DMS153 treated with DMSO at 0.1 percent for 48 hours (cell line): ENCODE measurements around the gene ARHGEF40.

ENCODE experiments used
- DNase-seq: peaks from one replicate; lab custom pipeline; 2025; ENCODE audit not compliant: unreplicated experiment; lab: John Stamatoyannopoulos, UW

The ARHGEF40 gene

DNA sequence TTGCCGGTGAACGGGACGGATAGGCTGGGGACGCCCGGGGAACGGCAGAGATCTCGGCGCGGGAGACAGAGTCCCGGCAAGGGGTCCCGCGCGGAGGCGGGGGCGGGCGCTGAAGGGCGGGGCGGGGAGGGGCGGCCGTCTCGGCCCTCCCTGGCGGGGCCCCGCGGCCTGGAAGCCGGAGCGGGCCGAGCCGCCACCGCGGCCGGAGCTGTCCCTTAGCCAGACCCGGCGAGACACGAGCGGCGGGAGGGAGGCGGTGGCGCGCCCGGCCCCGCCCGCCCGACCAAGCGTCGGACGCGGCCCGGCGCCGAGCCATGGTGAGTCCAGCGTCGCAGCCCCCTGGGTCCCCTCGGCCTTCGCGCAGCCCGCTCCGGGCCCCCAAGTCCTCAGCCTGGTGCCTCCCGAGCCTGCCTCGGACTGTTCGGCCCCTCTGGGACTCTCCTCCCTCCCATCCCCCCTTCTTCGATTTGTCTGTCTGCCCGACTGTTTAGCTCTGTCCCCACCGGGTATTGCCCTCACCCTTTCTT, at the start of gene ARHGEF40:
Gene ARHGEF40 (plus strand): TSS at position 222 of the 527 bp plus-strand sequence. CDS start 93 bp downstream, at position 315.
- peak; percentile 16 for DNase-seq

DNA sequence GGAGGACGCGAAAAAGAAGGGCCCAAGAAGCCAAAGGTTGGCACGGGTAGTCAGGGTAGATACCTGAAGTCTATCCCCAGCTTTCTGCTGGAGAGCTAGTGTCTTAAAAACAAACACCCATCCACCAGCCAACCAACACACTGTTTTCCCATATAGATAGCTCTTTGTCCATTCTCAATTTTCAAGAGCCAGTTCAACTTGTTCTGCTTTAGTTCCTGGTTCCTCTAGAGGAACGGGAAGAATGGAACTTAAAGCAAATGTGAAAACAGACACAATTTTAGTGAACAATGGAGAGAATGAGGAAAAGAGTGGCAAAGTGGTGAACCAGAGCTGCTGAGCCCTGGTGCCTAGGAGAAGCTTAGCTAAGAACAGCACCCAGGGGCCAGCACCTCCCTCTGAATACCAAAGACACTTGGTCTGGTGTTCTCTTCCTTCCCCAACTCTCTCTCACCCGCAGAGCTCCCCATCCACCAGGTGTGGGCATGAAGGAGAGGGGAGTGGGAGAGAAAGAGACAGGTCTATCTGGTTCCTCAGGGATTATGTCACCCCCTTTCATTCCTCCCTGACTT, 49.0 kb upstream of the ARHGEF40 start:
- no peak for DNase-seq

DNA sequence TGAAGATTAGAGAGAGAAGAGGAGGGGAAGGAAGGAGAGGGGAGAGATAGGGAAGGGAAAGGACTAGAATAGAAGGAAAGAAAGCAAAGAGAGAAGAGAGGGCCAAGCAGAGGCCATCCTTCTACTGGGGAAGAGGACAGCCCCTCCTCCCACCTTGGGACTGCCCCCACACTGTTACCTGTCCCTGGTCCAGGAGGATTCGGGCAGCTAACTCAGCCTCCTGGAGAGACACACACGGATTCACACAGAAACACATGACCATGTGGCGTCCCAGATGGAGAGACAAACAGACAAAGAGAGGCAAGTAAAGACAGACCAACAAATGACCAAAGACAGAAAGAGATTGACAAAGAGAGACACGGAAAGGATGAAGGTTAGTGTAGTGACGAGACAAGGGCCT, 47.4 kb upstream of the ARHGEF40 start:
- DNase-seq: no peak

DNA sequence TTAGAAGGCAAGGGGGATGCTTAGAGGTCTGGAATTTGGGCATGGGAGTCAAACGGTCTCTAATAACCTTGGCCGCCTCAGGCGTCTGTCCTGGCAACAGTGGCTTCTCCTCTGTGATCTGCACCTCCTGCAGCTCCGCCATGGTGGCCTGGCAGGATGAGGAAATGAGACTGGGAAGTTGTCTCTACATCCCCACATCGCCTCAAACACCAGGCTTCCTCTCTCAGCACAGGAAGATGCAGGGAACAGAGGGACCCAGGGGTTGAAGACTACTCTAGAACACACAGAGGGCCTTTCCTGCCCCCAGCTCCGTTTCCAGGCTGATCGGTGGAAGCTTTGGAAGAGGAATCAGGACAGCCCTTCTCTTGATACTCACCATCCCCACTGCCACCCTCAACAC, 46.9 kb upstream of the ARHGEF40 start:
- no peak for DNase-seq

DNA sequence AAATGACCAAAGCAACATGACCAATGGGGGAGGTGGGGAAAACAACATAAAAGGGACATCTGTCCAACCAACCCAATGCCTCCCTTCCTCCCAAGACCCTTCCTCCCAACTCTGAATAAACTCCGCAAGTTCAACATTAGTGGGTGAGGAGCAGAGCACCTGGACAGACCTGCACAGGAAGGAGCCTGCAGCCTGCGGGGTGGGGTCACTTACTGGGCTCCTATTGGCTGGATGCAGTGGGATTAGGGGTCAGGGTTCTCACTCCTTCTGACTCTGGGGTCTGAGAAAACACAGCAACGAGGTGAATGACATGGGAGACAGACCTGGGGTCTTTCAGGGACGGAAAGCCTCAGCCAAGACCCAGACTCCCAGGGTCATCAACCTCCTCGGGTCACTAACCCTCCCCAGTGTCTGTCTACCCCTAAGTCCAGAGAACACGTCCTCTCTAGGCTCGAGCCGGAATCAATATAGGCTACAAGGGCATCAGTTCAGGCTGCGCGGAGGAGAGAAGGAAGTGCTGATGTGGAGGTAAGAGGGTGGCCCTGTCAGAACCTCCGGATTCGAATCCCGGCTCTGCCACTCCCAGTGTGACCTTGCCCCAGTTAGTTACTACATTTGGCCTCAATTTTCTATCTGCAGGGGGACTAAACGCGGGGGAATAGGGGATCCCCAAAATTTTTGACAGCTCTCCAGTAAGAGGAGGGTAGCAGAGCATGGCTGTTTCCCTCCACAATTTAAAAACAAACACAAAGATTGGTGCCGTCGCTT, 46.1 kb upstream of the ARHGEF40 start:
- DNase-seq: no peak

DNA sequence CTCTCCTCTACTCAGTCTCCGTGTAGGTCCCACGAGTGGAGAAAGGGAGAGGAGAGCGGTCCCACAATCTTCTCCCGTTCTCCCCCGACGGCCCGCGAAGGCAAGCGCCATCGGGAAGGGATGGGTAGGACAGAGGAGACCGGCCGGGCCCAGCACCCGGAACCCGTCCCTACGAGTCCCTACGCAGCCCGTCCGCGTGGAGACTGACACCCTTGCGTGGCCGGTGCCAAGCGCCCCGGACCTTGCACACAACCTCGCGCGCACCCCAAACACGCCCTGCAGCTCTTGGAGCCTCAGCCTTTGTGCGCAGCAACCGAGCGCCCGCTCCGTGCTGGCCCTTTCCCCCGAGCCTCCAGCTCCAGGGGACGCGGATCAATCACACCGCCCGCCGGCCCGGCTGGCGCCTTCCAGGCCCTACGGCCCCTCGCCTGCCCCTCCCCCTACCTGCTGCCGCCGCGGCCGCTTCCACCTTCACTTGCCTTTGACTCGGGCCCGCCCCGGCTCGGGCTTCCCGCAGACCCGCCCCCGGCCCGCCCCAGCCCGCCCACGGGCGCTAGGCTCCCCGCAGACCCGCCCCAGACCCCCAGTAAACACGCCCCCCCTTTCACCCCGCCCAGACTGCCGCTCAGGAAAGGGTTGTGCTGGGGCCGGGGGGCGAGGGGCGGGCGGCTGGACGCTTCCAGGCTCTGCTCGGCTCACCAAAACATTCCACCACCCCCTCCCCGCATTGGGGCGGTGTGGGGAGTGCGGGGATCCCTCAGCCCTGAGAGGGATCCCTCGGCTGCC, 45.3 kb upstream of the ARHGEF40 start, which contains the start of gene NDRG2:
Gene NDRG2 (minus strand): TSS at position 477 of the 786 bp plus-strand sequence. CDS start 1,746 bp downstream, outside the sequence.
- DNase-seq: no peak

DNA sequence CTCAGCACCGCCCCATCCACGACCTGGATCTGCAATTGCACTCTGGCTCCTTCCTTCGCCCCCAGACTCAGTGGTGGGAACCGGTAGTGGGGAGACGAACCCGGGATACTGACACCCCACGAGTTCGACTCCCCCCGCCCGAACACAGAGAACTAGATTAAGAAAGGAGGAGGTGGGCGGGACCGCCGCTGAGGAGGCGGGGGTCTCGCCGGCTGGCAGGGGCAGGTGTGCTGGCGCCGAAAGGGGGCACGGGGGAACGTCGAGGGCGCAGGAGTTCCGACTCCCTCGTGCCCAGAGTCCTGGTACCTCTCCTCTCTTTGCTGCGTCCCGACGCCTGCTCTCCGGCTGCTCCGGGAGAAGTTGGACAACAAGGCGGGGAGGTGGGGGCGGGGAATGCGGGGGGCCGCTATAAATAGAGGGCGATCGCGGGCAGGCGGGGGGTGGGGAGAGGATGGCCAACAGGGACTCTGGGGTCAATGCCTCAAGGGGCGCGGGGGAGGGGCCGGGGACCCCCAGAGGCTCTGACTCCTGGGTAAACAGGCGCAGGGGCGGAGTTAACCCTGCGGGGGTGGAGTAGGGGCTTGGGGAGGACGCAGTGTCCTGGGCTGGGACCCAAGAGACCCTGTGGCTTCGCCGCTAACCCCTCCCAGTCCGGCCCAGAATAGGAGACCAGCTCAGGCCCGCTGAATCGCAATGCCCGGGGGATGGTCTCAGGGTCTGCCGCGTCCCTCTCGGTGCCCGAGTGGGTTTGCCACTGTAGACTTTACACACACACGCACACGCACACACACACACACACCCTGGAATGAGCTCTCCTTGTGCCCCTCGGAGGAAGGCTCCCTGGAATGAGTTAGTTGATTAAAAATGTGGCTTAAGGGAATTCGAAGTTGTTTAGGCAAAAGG, 44.5 kb upstream of the ARHGEF40 start:
- no peak for DNase-seq

DNA sequence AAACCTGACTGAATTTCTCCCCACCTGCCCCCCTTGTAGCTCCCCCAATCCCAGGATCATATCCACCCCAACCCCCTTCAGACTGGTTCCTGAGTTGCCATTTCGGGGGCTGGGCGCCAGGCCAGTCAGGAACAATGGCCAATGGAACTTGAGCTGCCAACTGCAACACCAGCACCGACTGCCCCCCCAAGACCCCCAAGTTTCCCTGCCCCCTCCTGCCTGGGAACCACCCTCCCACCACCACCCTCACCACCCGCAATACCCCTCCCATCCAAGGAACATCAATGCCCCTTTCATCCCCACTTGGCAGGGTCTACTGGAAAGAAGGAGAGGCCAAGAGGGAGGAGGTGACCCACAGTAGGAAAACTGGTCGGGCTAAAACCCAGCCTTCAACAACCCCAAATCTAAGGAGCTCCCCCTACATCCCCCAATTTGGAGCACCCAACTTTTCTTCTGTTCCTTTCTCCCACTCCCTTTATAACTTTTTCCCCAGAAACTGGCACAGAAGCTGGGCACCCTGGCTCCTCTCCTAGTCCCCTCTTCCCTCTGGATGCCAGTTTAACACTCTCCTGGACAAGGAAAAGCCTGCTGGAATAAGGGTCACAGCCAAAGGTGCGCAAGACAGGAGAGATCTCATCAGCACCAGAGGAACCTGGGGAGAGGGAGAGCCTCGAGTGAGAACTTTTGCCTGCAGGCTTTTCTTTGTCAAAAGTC, 43.7 kb upstream of the ARHGEF40 start:
- no peak for DNase-seq

DNA sequence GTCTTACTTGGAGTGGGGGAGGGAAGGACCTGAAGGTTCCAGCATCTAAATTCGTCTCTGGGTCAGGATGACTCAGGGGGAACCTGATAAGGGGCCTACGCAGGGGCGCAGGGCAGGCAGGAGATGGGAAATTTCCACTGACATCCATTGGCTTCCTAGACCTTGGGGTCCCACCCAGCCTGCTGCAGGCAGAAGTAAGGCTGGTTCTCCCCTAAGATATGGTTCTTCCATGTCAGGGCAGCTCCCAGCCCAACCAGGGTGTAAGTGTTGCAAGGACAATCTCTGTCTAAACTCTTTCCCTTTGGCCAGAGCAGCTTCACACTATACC, 43.2 kb upstream of the ARHGEF40 start:
- DNase-seq: no peak

DNA sequence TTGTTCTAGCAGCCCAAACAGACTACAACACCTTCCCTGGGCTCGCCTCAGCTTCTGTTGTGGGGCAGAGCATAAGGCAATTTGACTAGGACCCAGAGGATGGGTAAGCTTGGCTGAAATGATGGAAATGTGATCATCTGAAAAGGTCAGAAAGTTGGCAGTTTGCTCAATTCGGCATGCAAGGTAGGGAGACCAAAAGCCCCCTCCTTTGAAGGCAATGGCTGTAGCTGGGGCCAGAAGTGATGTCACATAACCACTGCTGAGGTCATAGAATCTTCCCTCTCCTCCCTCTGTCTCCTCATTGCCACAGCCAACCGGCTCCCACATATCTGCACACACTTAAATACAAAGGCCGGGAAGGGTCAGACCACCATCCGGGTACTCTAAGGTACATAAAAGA, 40.2 kb upstream of the ARHGEF40 start, which contains the start of gene TPPP2:
Gene TPPP2 (plus strand): TSS at position 301 of the 400 bp plus-strand sequence. CDS start 365 bp downstream, outside the sequence.
- no peak for DNase-seq

DNA sequence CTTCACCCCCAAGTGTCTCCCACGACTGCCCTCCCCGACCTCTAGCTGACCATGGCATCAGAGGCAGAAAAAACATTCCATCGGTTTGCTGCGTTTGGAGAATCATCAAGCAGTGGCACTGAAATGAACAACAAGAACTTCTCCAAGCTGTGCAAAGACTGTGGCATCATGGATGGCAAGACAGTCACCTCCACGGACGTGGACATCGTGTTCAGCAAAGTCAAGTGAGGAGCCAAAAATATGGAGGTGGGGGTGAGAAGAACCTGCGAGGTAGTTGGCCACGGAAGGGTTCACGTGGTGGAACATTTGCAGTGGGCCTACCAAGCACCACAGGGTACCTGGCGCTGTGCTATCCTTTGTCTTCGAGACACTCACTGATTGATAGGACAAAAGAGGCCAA, 39.6 kb upstream of the ARHGEF40 start:
- no peak for DNase-seq

DNA sequence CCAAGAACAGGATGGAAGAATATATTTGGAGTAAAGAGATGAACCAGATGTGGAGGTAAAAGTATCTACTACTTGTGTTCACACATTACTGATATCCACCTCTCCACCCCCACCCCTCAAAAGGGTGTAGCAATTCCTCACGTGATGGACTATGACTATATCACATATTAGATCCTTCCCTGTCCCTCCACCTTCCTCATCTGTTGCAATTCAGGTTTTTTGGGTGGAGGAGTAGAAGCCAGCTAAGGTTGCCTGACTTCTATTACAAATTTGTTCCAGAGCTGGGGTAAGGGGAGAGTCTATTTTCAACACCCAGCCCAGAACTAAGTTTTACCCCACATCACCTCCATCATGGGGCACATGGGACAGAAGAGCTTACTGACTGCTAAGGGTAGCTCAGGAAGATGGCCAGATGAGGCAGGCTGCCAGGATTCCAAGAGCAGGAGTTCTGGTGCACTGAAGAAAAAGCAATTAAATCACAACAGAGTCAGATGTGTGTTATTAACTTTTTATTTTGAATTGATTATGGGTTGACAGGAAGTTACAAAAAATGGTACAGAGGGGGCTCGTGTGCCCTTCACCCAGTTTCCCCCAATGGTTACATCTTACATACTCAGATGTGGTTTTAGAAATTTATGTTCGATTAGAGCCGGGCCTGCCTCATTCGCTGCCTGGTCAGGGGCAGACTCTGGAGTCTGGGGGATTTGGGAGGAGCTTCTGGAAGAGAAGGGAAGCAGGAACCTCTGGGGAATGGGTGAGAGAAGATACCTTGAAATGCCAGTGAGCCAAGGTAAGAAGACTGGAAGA, 37.6 kb upstream of the ARHGEF40 start:
- no peak for DNase-seq

DNA sequence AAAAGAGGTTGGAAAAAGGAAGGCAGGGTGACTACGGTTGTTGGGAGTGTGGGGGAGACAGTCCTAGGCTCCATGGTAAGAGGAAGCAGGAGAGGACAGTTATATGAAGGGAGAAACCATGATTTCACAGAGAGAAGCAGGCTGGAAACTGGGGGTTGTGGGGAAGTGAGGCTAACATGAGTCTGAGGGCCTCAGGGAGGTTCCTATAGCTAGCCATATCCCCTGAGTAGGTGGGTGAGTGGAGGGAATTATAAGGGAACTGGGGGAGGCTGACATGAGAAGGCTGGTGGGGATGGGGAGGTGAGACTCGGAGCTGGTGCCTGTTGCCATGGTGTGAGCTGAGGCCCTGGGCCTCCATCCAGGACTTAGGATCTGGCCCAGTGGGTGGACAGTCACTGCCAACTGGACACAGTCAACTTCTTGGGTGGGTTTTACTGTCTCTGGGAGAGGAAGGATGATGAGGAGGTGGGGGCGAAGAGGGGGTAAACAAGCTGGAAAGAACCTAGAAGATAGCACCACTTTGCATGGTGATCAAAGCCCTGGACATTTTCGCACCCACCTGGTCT, 36.9 kb upstream of the ARHGEF40 start:
- DNase-seq: no peak

DNA sequence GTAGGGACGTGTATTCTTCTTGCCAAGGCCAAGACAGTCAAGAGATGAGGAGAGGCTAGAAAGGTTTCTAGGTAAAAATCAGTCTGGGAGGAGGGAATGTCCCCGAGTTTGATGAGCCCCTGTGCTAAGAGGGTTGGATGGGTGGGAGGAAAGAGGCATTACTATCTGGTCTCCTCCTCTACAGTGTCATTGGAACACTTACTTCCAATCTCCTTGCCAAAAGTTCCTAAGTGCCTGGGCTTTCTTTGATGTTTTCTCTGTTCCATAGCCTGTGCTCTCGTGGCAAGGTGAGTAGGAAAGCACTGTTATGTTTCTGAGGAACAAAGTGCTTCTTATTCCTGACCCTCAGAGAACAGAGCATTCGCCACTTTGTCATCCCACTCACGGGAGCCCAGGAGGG, 35.4 kb upstream of the ARHGEF40 start, which contains the start of gene RNASE13:
Gene RNASE13 (minus strand): TSS at position 101 of the 400 bp plus-strand sequence. CDS start 519 bp downstream, outside the sequence.
- no peak for DNase-seq

DNA sequence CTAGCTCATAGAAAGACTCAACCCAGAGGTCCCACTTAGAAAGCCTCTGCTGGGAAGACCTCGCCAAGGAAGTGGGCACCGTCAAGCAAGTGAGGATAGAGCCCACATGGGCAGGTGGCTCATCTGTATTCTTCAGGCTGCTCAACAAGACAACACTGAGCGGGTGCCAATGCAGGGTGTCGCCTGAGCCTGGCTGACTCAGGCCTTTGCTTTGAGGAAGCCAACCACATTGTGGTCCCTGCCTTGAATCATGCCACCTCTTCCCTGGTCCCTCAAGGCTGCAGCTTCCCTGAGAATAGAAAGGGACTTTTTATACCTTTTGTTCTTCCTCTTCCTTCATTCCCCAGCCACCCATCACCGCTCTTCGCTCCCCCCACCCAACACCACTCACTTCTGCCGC, 33.4 kb upstream of the ARHGEF40 start:
- DNase-seq: no peak

DNA sequence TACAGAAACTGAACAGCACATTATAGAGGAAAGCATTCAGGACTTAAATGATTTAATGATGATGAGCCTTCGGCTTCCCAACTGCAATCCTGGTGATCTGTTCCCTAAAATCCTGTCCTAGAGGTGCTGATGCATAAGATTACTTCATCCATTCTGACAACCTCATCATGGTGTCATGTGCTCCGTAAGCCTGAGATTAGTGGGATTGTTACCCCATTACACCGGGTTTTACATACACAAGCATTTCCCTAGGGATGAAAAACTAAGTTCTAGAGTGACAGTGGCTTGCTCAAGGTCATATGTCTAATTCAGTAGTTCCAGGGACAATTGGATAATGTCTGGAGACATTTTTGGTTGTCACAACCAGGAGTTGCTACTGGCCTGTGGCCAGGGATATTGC, 32.9 kb upstream of the ARHGEF40 start:
- DNase-seq: no peak

DNA sequence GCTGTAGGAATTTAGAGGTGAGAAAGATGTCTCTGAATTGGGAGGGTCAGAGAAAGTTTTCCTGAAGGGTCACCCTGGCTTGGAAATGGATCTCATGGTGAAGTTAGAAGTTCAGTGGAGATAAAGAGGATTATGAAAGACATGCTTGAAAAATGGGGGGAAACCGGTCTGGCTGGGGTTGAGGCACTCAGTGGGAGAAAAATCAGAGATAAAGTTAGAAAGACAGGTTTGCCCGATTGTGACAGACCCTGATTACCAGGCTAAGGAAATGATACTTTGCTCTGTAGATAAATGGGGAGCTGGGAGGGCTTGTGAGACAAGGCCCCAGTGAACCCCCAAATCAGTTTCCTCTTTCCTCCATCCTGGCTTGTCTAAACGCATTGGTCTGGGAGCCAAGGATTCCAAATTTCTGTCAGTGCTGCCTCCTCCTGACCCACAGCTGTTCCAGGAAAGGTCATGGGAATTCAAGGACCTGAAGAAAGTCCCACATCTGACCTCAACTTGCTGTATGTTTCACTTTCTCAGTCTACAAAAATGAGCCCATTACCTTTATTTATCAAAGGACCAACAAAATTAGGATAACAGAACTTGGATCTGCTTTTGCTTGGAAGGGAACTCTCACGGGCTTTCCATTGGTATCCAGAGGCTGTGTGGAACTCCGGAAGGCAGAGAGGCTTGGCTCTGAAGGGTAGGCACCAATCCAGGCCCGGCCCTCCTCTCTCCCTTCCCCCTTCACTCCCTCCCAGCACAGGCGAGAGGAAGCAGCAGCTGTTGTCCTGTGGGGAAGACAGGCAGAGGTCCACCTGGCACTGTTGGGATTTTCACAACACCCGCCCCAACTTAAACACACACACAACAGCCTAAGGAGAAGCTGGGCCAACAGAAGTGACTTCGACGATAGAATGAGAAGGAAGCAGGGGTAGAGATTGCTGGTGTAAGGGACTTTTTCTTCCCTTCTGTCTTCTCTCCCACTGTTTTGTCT, 31.4 kb upstream of the ARHGEF40 start:
- peak; percentile 1 for DNase-seq
